NCI-H2029 (cell line): Measurements from ENCODE around the gene SELENOF.
"Not testable (repeated sequence)": the region's sequence is repeated elsewhere in the genome, so short reads cannot be mapped to it uniquely, and the experiment has no call there.

ENCODE experiments used
- DNase-seq: peaks from one replicate; lab custom pipeline; 2025; lab: John Stamatoyannopoulos, UW

SELENOF gene

DNA sequence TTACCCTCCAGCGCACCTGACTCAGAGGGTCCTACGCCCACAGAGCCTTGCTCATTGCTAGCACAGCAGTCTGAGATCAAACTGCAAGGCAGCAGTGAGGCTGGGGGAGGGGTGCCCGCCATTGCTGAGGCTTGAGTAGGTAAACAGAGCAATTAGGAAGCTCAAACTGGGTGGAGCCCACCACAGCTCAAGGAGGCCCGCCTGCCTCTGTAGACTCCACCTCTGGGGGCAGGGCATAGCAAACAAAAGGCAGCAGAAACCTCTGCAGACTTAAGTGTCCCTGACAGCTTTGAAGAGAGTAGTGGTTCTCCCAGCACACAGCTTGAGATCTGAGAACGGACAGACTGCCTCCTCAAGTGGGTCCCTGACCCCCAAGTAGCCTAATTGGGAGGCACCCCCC is 99.8 kb downstream of the SELENOF start:
- DNase-seq, result not testable (repeated sequence)
